Measurements from ENCODE around the gene SLC1A2.
A peak's percentile ranks its signal among the peaks of the same experiment; 100 is the strongest.

SLC1A2 gene

GRCh38 chr11:35419184-35419829 lies at the start of gene SLC1A2:
Gene SLC1A2, minus strand, starts transcription at chr11:35419558. Its CDS starts 592 bp downstream, at chr11:35418966.
- DNase-seq, result peak; percentile 44

GRCh38 chr11:35466058-35466457 lies 46.7 kb upstream of the SLC1A2 start:
- no peak for DNase-seq

- no peak for DNase-seq
Measured at GRCh38 chr11:35464308-35464707, 45.0 kb upstream of the SLC1A2 start.

GRCh38 chr11:35463331-35463751 lies 44.0 kb upstream of the SLC1A2 start:
- DNase-seq, result no peak

GRCh38 chr11:35461917-35462538 lies 42.7 kb upstream of the SLC1A2 start:
- DNase-seq, result no peak

GRCh38 chr11:35459489-35459888 lies 40.1 kb upstream of the SLC1A2 start:
- DNase-seq, result no peak

- no peak for DNase-seq
Measured at GRCh38 chr11:35458846-35459245, 39.5 kb upstream of the SLC1A2 start.

- DNase-seq, result no peak
Measured at GRCh38 chr11:35454362-35454761, 35.0 kb upstream of the SLC1A2 start.

- DNase-seq, result no peak
Measured at GRCh38 chr11:35436581-35437250, 17.4 kb upstream of the SLC1A2 start.

GRCh38 chr11:35433588-35433987 lies 14.2 kb upstream of the SLC1A2 start:
- DNase-seq, result no peak

- no peak for DNase-seq
Measured at GRCh38 chr11:35432464-35432863, 13.1 kb upstream of the SLC1A2 start.

- no peak for DNase-seq
Measured at GRCh38 chr11:35427071-35427470, 7.7 kb upstream of the SLC1A2 start.

GRCh38 chr11:35426351-35426750 lies 7.0 kb upstream of the SLC1A2 start:
- DNase-seq, result no peak

- no peak for DNase-seq
Measured at GRCh38 chr11:35425603-35426212, 6.3 kb upstream of the SLC1A2 start.

- no peak for DNase-seq
Measured at GRCh38 chr11:35424157-35424940, 5.0 kb upstream of the SLC1A2 start.

GRCh38 chr11:35420371-35420770 lies 1.0 kb upstream of the SLC1A2 start:
- DNase-seq, result no peak

GRCh38 chr11:35419830-35420333 lies 524 bp upstream of the SLC1A2 start:
- DNase-seq, result peak; percentile 49

GRCh38 chr11:35418282-35419183 lies 825 bp downstream of the SLC1A2 start:
- no peak for DNase-seq

- DNase-seq, result no peak
Measured at GRCh38 chr11:35415487-35415886, 3.9 kb downstream of the SLC1A2 start.

GRCh38 chr11:35414776-35415175 lies 4.6 kb downstream of the SLC1A2 start:
- DNase-seq, result no peak

- DNase-seq, result no peak
Measured at GRCh38 chr11:35414311-35414710, 5.0 kb downstream of the SLC1A2 start.

- DNase-seq, result no peak
Measured at GRCh38 chr11:35413598-35413997, 5.8 kb downstream of the SLC1A2 start.
